D721Med (cell line): ENCODE measurements around the gene FAM120C.

Experiments used
- DNase-seq: peaks from one replicate; pipeline ENCODE4 v3.0.0; 2011; ENCODE audit warnings: low spot score; ENCODE audit not compliant: insufficient read length
- FAIRE-seq: peaks from 2 replicates; lab custom pipeline; 2011; peaks lifted over from hg19 to GRCh38; lab: Jason Lieb, UNC
- TF ChIP-seq, protein P1 (sequence below): IDR thresholded peaks from 2 replicates; pipeline ENCODE4 v1.5.1; 2012; ENCODE audit warnings: mild to moderate bottlenecking, control low read depth; ENCODE audit not compliant: insufficient read depth; ENCODE audit errors: missing control alignments

FAM120C gene, protein sequence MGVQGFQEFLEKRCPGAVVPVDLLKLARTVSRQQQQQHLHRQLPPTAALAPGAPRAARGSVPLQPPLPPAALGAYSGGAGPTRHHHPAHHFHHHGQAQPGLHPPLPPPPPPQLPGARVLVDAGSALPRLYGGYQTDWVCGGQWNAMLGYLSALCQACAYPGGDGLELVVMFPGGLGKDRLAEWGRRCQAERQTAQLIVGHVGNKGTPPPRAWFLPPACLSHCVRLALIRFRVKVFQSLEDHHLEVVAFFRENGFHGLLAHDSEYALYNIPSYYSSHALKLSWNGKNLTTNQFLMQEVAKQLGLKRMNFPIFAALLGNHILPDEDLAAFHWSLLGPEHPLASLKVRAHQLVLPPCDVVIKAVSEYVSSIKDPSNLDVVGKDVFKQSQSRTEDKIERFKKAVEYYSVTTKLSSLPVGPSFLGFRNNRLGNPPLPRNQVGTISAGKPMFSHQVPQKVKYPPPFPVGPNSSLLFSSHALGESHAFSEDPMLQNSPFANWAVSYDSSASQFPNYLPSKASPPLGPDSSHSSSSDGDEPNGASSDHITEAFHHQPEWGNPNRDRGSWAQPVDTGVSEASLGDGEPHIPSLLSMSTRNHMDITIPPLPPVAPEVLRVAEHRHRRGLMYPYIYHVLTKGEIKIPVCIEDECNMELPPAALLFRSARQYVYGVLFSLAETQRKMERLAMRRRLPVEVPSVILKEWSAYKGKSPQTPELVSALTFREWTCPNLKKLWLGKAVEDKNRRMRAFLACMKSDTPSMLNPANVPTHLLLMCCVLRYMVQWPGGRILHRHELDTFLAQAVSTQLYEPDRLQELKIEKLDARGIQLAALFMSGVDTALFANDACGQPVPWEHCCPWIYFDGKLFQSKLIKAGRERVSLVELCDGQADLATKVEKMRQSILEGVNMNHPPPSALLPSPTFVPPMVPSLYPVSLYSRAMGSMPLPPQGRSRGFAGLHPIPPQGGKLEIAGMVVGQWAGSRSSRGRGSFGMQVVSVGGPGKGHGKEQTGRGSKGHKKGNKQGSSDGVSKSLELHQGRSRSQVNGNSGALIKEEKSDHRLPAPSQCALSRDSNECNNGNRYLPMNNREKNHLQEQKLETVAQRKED

DNA sequence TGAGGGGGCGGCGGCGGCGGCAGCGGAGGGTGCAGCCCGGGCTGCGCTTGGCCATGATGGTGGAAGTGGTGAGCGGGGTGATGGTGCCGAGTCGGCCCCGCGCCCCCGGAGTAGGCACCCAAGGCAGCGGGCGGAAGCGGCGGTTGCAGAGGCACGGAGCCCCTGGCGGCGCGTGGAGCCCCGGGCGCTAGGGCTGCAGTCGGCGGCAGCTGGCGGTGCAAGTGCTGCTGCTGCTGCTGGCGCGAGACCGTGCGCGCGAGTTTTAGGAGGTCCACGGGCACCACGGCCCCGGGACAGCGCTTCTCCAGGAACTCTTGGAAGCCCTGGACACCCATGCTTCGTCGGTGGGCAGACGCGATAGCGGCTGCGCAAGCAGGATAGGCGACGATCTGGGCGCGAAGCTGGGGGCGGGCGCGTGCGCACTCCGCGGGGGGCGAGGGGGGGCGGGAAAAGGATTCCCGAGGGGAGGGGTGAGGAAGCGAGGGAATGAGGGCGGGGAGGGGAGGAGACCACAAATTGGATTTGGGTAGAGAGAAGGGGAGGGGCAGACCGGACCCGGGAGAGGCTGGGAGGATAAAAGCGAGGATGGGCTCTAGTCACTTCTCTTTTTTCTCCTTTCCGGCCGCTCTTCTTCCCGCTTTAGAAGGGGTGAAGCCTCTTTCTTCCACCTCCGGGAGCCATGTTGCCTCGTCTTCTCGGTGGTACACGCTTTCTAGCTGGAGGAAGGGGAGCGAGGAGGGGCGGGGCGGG lies at the start of gene FAM120C:
TSS of gene FAM120C (minus strand) at position 391 of the 750 bp plus-strand sequence. CDS start at position 335, 56 bp downstream.
- TF ChIP-seq, protein P1, sequence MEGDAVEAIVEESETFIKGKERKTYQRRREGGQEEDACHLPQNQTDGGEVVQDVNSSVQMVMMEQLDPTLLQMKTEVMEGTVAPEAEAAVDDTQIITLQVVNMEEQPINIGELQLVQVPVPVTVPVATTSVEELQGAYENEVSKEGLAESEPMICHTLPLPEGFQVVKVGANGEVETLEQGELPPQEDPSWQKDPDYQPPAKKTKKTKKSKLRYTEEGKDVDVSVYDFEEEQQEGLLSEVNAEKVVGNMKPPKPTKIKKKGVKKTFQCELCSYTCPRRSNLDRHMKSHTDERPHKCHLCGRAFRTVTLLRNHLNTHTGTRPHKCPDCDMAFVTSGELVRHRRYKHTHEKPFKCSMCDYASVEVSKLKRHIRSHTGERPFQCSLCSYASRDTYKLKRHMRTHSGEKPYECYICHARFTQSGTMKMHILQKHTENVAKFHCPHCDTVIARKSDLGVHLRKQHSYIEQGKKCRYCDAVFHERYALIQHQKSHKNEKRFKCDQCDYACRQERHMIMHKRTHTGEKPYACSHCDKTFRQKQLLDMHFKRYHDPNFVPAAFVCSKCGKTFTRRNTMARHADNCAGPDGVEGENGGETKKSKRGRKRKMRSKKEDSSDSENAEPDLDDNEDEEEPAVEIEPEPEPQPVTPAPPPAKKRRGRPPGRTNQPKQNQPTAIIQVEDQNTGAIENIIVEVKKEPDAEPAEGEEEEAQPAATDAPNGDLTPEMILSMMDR = no peak
- no peak for FAIRE-seq
- peak; percentile 49 for DNase-seq

DNA sequence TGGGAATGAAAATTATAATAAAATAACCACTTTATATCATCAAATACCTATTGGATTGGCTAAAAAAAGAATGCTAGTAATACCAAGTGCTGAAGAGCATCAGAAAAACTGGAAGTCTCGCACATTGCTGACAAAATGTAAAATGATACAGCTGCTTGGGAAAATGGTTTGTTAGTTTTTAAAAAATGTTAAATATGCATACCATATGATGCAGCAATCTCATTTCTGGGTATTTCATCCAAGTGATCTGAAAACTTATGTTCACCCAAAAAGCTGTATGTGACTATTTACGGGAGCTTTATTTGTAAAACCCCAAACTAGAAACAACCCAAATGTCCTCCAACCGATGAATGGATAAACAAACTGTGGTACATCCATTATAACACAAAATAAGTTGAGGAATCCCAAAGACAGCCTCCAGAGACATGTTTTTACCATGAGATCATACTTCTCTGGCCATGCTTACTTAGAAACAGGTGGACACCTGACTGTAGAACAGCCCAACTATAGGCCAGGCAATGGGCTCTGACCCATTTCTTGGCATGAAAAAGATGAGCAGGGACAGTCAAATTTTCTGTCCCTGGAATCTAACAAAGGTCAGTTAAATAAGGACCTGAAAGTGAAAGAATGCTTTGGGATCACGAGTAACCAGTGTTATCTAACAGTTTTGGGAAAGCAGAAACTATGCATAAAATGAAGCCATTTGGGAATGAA lies 47.5 kb upstream of the FAM120C start:
- TF ChIP-seq, protein P1 = no peak
- DNase-seq = no peak
- no peak for FAIRE-seq

DNA sequence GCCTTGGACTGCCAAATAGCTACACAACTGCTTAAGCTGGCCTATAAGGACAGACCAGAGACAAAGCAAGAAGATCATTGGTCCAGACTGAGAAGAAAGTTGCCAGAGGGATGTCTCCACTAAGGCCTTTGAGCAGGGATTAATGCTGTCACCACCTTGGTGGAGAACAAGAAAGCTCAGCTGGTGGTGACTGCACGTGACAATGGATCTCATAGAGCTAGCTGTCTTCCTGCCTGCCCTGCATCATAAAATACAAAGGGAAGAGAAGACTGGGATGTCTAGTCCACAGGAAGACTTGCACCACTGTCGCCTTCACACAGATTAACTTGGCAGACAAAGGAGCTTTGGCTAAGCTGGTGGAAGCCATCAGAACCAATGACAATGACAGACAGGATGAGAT lies 40.5 kb upstream of the FAM120C start:
- TF ChIP-seq, protein P1 = no peak
- DNase-seq = no peak
- no peak for FAIRE-seq

GRCh38 chrX:54213603-54214002 lies 30.5 kb upstream of the FAM120C start:
- no peak for DNase-seq
- FAIRE-seq = no peak
- TF ChIP-seq, protein P1 = no peak

DNA sequence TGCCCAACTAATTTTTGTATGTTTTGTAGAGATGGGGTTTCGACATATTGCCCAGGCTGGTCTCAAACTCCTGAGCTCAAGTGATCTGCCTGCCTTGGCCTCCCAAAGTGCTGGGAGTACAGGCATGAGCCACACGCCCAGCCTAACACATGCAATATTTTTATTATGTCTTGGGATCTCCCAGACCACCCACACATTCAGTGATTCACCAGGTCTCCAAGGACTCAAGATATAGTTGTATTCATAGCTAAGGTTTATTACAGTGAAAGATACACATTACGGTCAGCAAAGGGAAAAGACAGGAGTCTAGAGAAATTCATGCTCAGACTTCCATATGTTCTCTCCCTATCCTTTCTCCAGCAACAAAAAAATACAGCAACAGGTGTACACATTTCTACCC lies 25.5 kb upstream of the FAM120C start:
- FAIRE-seq (no peak), DNase-seq (no peak)
- TF ChIP-seq, protein P1 = no peak

- TF ChIP-seq, protein P1 = no peak
- FAIRE-seq = no peak
- no peak for DNase-seq
These were observed 15.2 kb upstream of the FAM120C start for GRCh38 chrX:54198262-54198661.
